HepG2 (cell line): ENCODE results near the gene MGAT1. TPM values are rescaled to one million over a fixed set of nuclear protein-coding genes. Genes with fewer than 3 reads are reported as not detected.

Experiments used
- ELF4 ChIP-seq: sonication (generic); formaldehyde crosslinking; IDR thresholded peaks from 2 replicates; pipeline ENCODE4 v1.5.0; 2020; ENCODE audit warnings: missing genetic modification reagents, mild to moderate bottlenecking, moderate library complexity, borderline replicate concordance
- GATA4 ChIP-seq: sonication (generic); IDR thresholded peaks from 2 replicates; pipeline ENCODE4 v1.6.1; 2016; ENCODE audit warnings: antibody characterized with exemption, low read depth, borderline replicate concordance
- MBNL3 ChIP-seq: fragments of 250-450 bp; sonication (Bioruptor Pico); conservative IDR thresholded peaks from 2 replicates; pipeline ENCODE4 v1.8.0; 2022; ENCODE audit warnings: mild to moderate bottlenecking, inconsistent platforms
- PAX8 ChIP-seq: sonication (generic); formaldehyde crosslinking; IDR thresholded peaks from 2 replicates; pipeline ENCODE4 v1.8.0; 2022; ENCODE audit warnings: mild to moderate bottlenecking, missing genetic modification reagents, borderline replicate concordance
- RFX5 ChIP-seq: IDR thresholded peaks from 2 replicates; pipeline ENCODE4 v1.6.1; 2011; ENCODE audit warnings: low read depth, low read length, improper control_type of control experiment
- SALL1 ChIP-seq: sonication (generic); formaldehyde crosslinking; IDR thresholded peaks from 2 replicates; pipeline ENCODE4 v1.8.0; 2022; ENCODE audit warnings: mild to moderate bottlenecking, missing genetic modification reagents
- SOX6 ChIP-seq, 2 experiments: fragments of 450-650 bp in 1 of 2; sonication (generic) in 1 of 2; formaldehyde crosslinking in 1 of 2; IDR thresholded peaks; 2 replicates each; pipeline versions ENCODE4 v1.4.0 to v1.6.1; 2017 to 2020; ENCODE audit warnings: antibody characterized with exemption in 1 of 2, mild to moderate bottlenecking in 1 of 2, missing genetic modification reagents in 1 of 2
- TGIF2 ChIP-seq: IDR thresholded peaks from 2 replicates; pipeline ENCODE4 v1.6.1; 2016; ENCODE audit warnings: control low read depth, missing compliant biosample characterization
- ZBTB3 ChIP-seq: sonication (generic); formaldehyde crosslinking; IDR thresholded peaks from 2 replicates; pipeline ENCODE4 v1.4.0; 2020; ENCODE audit warnings: low read depth, mild to moderate bottlenecking, moderate library complexity, missing genetic modification reagents, borderline replicate concordance
- ZBTB40 ChIP-seq, 2 experiments: fragments of 450-650 bp in 1 of 2; sonication (generic) in 1 of 2; formaldehyde crosslinking in 1 of 2; IDR thresholded peaks; 2 replicates each; pipeline versions ENCODE4 v1.6.1 to v1.8.0; 2016 to 2022; ENCODE audit warnings: antibody characterized with exemption in 1 of 2, mild to moderate bottlenecking in 1 of 2, missing genetic modification reagents in 1 of 2
- ZBTB7B ChIP-seq: sonication (generic); formaldehyde crosslinking; IDR thresholded peaks from 2 replicates; pipeline ENCODE4 v1.4.0; 2020; ENCODE audit warnings: missing genetic modification reagents
- ZFX ChIP-seq: sonication (generic); formaldehyde crosslinking; IDR thresholded peaks from 2 replicates; pipeline ENCODE4 v1.4.0; 2020; ENCODE audit warnings: mild to moderate bottlenecking, low read depth, missing genetic modification reagents, moderate library complexity
- ZNF446 ChIP-seq: sonication (generic); formaldehyde crosslinking; IDR thresholded peaks from 2 replicates; pipeline ENCODE4 v1.5.0; 2020; ENCODE audit warnings: mild to moderate bottlenecking, missing genetic modification reagents
- ZNF652 ChIP-seq: IDR thresholded peaks from 2 replicates; pipeline ENCODE4 v1.6.1; 2016; ENCODE audit warnings: low read depth, borderline replicate concordance
- ZSCAN5A ChIP-seq: sonication (generic); formaldehyde crosslinking; IDR thresholded peaks from 2 replicates; pipeline ENCODE4 v1.8.0; 2022; ENCODE audit warnings: mild to moderate bottlenecking, missing genetic modification reagents, borderline replicate concordance
- polyA plus RNA-seq, 8 experiments: library from polyadenylated mRNA; depleted of rRNA in 3 of 8; stranded (reverse) in 7 of 8; unstranded in 1 of 8; fragments of >200 nt; fragmentation: Illumina TruSeq in 4 of 8; extraction: Trizol in 4 of 8; gene quantifications; 2 replicates each; pipeline versions ENCODE4 v1.2.1 to v1.2.3, GENCODE V29; 2011 to 2016; ENCODE audit warnings: low read depth in 4 of 8, missing spikeins in 1 of 8, mixed read lengths in 1 of 8; ENCODE audit not compliant: insufficient read depth in 1 of 8
- total RNA-seq, 5 experiments: library from RNA; depleted of rRNA; stranded (reverse); fragments of >200 nt; fragmentation: Illumina TruSeq; extraction: Trizol; gene quantifications; 2 replicates each; pipeline ENCODE4 v1.2.3, GENCODE V29; 2016; ENCODE audit warnings: low read depth in 1 of 5

MGAT1 gene
- total and polyA plus RNA-seq, 2 of the 13 experiments (the other 11 are each of a cell fraction or from before 2014, with no cell fraction given) = 50.1 to 55.3 TPM

- TF ChIP-seq ZBTB40 (IDR thresholded peaks at IDR 0.05) (no peak), ZBTB40 (CRISPR knock-in tag; IDR thresholded peaks at IDR 0.05) (peak; percentile 8; the same call in 1 of the 2 replicates), ZFX (CRISPR knock-in tag) (peak; percentile 65), MBNL3 (CRISPR knock-in tag) (no peak), SOX6 (IDR thresholded peaks at IDR 0.05) (no peak), SOX6 (CRISPR knock-in tag; IDR thresholded peaks at IDR 0.05) (no peak; the same call in 1 of the 2 replicates), ZNF446 (CRISPR knock-in tag) (0 out of 2 replicates have a peak, but pooled peaks have one; percentile 73), GATA4 (no peak), ELF4 (CRISPR knock-in tag) (peak; percentile 84), PAX8 (CRISPR knock-in tag) (0 out of 2 replicates have a peak, but pooled peaks have one; percentile 16), ZBTB3 (CRISPR knock-in tag) (no peak), ZSCAN5A (CRISPR knock-in tag) (no peak), RFX5 (no peak), SALL1 (no peak), ZNF652 (CRISPR knock-in tag) (peak; percentile 51; the same call in 1 of the 2 replicates), TGIF2 (CRISPR knock-in tag) (peak; percentile 84; the same call in 1 of the 2 replicates), ZBTB7B (CRISPR knock-in tag) (0 out of 2 replicates have a peak, but pooled peaks have one; percentile 4)
These were observed 7.0 kb upstream of the MGAT1 start (continued) for GRCh38 chr5:180809403-180810209.
